GM20000 (cell line): ENCODE measurements around the gene TMC6.

Experiments used
- DNase-seq: peaks from one replicate; pipeline ENCODE4 v3.0.0; 2012; ENCODE audit warnings: low spot score
- TF ChIP-seq, protein P1 (sequence below): IDR thresholded peaks from 2 replicates; pipeline ENCODE4 v1.5.1; 2012; ENCODE audit warnings: mild to moderate bottlenecking, control low read depth; ENCODE audit errors: extremely low read depth, missing control alignments

The TMC6 gene

DNA sequence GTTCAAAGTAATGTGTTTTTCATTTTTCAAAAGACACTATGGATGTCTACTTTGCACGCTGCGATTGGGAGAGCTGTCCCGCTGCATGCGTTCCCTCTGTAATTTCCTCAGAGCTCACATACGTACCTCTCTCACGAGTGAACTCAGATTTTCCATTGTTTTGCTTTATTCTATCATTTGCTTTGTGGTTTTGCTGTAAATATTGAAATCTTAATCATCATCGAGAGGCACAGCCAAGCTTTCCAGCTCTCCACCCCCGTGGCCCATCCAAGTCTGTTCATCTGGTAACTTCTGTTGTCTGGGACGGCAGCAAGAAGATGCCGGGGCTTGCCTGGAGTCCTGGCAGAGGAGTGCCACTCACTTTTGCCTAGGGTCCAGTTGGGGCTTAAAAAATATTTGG, 21.1 kb downstream of the TMC6 start:
- no peak for DNase-seq
- TF ChIP-seq, protein P1, sequence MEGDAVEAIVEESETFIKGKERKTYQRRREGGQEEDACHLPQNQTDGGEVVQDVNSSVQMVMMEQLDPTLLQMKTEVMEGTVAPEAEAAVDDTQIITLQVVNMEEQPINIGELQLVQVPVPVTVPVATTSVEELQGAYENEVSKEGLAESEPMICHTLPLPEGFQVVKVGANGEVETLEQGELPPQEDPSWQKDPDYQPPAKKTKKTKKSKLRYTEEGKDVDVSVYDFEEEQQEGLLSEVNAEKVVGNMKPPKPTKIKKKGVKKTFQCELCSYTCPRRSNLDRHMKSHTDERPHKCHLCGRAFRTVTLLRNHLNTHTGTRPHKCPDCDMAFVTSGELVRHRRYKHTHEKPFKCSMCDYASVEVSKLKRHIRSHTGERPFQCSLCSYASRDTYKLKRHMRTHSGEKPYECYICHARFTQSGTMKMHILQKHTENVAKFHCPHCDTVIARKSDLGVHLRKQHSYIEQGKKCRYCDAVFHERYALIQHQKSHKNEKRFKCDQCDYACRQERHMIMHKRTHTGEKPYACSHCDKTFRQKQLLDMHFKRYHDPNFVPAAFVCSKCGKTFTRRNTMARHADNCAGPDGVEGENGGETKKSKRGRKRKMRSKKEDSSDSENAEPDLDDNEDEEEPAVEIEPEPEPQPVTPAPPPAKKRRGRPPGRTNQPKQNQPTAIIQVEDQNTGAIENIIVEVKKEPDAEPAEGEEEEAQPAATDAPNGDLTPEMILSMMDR: no peak

DNA sequence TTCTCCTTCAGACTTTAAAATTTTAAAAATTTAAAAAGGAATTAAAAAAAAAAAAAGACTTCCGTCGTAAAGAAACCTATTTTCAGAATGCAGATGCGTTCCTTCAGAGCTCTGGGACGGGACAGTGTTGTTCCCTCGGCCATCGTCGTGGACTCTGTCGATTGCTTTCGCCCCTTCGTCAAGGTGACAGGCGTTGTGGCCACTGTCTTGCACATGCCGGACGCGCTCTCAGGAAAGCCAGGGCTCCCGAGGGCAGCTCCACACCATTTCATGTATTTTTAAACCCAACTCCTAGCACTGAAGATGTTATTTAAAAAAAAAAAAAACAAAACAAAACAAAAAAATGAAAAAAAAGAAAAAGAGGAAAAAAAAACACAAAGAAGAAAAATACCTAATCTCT, 22.3 kb downstream of the TMC6 start:
- no peak for DNase-seq
- TF ChIP-seq, protein P1: no peak

DNA sequence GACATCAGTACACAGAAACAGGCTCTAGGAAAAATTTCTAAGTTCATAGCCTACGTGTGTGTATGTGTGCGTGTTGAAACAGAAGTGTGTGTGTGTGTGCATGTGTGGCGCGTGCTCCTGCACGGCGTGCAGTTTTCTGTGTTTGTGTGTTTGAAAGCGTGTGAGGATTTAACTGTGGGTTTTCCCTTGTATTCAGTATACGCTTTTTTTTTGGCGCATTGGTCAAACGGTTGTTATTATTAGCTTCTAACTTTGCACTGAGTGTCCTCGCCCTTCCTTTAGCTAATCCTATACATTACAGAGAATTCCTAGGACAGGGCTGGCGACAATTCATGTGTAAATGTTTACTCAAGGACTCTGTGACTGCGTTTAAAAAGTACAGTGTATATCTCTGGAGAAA, 23.0 kb downstream of the TMC6 start:
- TF ChIP-seq, protein P1: no peak
- no peak for DNase-seq

DNA sequence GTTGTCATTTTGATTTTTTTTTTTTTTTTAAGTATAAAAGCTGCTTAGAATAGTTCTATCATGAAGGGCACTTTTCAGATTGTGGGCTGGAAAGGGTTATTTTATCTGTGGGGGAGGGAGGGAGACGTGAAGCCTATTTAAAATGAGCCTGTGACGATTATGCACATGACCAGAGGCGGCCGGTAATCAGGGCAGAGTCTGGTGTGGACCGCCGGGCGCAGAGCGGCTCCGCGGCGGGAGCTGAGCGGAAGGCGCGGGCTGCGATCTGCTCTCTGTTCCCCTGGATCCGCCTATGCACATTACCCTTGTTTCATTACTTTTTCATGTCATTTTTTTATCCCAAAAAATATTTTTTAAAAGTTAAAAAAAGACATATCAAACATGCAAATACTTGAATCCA, 23.5 kb downstream of the TMC6 start:
- TF ChIP-seq, protein P1: no peak
- DNase-seq: no peak

DNA sequence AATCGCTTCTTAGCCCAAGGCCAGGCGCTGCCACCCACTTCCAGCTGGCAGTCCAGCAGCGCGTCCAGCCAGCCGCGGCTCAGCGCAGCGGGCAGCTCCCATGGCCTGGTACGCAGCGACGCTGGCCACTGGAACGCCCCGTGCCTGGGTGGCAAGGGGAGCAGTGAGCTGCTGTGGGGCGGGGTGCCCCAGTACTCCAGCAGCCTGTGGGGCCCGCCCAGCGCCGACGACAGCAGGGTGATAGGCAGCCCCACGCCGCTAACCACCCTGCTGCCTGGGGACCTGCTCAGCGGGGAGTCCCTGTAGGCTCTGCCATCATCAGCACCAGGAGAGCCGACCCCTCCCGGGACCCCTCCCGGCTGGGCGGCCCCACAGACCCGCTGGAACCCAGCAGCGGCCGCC, 24.0 kb downstream of the TMC6 start:
- no peak for DNase-seq
- TF ChIP-seq, protein P1: no peak

DNA sequence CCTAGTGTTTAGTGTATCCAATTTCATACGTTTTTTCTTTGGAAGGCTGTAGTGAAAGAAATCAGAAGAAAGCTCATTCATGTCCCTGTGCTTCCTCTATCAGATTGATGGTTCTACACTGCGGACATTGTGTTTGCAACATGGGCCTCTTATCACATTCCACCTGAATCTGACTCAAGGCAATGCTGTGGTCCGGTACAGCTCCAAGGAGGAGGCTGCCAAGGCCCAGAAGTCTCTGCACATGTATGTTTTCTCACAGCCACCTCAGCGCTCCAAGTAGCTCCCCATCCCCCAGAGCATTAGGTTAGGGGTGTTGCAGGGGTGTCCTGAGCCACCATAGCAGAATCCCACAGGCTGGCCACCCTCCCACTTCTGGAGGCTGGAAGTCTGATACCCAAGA, 25.2 kb downstream of the TMC6 start:
- TF ChIP-seq, protein P1: no peak
- no peak for DNase-seq

DNA sequence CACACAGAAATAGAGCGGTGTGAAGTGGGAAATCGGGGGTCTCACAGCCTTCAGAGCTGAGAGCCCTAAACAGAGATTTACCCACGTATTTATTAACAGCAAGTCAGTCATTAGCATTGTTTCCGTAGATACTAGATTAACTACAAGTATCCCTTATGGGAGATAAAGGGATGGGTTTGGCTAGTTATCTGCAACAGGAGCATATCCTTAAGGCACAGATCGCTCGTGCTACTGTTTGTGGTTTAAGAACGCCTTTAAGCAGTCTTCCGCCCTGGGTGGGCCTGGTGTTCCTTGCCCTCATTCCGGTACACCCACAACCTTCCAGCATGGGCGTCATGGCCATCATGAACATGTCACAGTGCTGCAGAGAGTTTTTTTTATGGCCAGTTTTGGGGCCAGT, 27.0 kb downstream of the TMC6 start:
- DNase-seq: no peak
- TF ChIP-seq, protein P1: no peak

DNA sequence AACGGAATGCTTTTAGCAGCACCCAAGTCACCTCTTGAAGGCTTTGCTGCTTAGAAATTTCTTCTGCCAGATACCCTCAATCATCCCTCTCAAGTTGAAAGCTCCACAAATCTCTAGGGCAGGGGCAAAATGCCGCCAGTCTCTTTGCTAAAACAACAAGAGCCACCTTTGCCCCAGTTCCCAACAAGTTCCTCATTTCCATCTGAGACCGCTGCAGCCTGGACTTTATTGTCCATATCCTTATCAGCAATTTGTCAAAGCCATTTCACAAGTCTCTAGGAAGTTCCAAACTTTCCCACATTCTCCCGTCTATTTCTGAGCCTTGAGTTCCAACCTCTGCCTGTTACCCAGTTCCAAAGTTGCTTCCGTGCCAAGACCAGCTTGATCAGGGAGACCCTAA, 27.4 kb downstream of the TMC6 start:
- DNase-seq: no peak
- TF ChIP-seq, protein P1: no peak
